ENCODE measurements around the gene DEPDC5. TPM values are rescaled to one million over a fixed set of nuclear protein-coding genes. Genes with fewer than 3 reads are reported as not detected.

Gene DEPDC5
- total and polyA plus RNA-seq, 10 of the 15 experiments (the other 5 are each of a cell fraction or from before 2014, with no cell fraction given), result 3.0 to 38.9 (median 22.8) TPM

DNA sequence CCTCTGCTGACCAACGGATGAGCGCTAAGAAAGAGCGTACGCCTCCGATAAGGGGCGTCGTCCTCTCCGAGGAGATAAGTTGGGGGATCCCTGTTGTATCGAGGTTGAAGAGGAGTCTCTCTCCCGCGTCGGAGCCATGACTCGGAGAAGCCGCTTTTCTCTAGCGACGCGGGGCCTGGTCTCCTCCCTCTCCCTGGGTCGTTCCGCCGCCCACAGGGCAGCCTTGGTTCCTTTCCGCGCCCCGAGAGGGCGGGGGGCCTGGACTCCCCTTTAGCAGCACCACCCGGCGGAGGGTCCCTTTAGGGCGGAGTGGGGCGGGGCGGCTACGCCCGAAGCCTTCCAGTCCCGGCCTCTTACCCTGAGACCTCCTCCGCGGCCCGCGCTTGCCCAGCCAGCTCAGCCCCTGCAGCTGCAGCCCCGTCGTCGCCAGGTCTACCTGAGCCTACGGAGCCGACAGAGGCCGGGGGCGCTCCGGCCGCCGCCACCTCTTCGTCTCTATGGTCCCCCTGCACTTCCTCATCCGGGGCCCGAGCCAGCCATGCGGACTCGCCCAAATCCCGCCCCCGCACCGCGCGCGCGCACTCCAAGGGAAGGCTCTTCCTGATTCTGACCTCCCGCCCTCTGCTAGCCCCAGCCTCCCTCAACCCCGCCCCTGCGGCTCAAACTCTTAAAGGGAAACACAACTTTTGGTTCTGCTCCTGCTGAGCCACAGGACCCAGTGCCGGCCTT, 4.0 kb upstream of the DEPDC5 start, which contains the start of gene PRR14L (continued):
- TF ChIP-seq, protein P1, sequence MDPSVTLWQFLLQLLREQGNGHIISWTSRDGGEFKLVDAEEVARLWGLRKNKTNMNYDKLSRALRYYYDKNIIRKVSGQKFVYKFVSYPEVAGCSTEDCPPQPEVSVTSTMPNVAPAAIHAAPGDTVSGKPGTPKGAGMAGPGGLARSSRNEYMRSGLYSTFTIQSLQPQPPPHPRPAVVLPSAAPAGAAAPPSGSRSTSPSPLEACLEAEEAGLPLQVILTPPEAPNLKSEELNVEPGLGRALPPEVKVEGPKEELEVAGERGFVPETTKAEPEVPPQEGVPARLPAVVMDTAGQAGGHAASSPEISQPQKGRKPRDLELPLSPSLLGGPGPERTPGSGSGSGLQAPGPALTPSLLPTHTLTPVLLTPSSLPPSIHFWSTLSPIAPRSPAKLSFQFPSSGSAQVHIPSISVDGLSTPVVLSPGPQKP (IDR thresholded peaks at IDR 0.05; ENCODE audit: low read depth, low read length), result 0 out of 2 replicates have a peak, but pooled peaks have one; percentile 13
- TF ChIP-seq MEF2A (IDR thresholded peaks at IDR 0.05; ENCODE audit: insufficient read depth, low read depth, low read length) (no peak), MTA2 (IDR thresholded peaks at IDR 0.05; ENCODE audit: low read depth) (peak; percentile 18; the same call in 1 of the 2 replicates), HCFC1 (IDR thresholded peaks at IDR 0.05; ENCODE audit: low read length) (peak; percentile 66), MYC (IDR thresholded peaks at IDR 0.05; ENCODE audit: insufficient read depth, insufficient read length, insufficient replicate concordance, low read length, severe bottlenecking) (peak; percentile 70), BCL3 (IDR thresholded peaks at IDR 0.05; ENCODE audit: borderline replicate concordance, insufficient read depth, low read depth, low read length, poor library complexity, severe bottlenecking) (peak; percentile 35), CHD4 (IDR thresholded peaks at IDR 0.05) (no peak), SUZ12 (IDR thresholded peaks at IDR 0.05; ENCODE audit: unreplicated experiment) (no peak), STAT1 (conservative IDR thresholded peaks at IDR 0.05) (peak; percentile 92; the same call in 1 of the 2 replicates), FOS (IDR thresholded peaks at IDR 0.05; ENCODE audit: borderline replicate concordance, extremely low read depth, insufficient read length) (no peak), SUPT20H (IDR thresholded peaks at IDR 0.05; ENCODE audit: borderline replicate concordance, control insufficient read depth, low read depth, low read length) (no peak), ZNF384 (IDR thresholded peaks at IDR 0.05; ENCODE audit: borderline replicate concordance, low read depth, low read length) (no peak), MXI1 (IDR thresholded peaks at IDR 0.05; ENCODE audit: low read depth, low read length) (peak; percentile 67), RB1 (IDR thresholded peaks at IDR 0.05; ENCODE audit: borderline replicate concordance) (peak; percentile 86; the same call in 1 of the 2 replicates)
- TF ChIP-seq, protein P2, sequence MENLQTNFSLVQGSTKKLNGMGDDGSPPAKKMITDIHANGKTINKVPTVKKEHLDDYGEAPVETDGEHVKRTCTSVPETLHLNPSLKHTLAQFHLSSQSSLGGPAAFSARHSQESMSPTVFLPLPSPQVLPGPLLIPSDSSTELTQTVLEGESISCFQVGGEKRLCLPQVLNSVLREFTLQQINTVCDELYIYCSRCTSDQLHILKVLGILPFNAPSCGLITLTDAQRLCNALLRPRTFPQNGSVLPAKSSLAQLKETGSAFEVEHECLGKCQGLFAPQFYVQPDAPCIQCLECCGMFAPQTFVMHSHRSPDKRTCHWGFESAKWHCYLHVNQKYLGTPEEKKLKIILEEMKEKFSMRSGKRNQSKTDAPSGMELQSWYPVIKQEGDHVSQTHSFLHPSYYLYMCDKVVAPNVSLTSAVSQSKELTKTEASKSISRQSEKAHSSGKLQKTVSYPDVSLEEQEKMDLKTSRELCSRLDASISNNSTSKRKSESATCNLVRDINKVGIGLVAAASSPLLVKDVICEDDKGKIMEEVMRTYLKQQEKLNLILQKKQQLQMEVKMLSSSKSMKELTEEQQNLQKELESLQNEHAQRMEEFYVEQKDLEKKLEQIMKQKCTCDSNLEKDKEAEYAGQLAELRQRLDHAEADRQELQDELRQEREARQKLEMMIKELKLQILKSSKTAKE (IDR thresholded peaks at IDR 0.05; ENCODE audit: low read depth, poor library complexity, severe bottlenecking), result no peak
- TF ChIP-seq, protein P3, sequence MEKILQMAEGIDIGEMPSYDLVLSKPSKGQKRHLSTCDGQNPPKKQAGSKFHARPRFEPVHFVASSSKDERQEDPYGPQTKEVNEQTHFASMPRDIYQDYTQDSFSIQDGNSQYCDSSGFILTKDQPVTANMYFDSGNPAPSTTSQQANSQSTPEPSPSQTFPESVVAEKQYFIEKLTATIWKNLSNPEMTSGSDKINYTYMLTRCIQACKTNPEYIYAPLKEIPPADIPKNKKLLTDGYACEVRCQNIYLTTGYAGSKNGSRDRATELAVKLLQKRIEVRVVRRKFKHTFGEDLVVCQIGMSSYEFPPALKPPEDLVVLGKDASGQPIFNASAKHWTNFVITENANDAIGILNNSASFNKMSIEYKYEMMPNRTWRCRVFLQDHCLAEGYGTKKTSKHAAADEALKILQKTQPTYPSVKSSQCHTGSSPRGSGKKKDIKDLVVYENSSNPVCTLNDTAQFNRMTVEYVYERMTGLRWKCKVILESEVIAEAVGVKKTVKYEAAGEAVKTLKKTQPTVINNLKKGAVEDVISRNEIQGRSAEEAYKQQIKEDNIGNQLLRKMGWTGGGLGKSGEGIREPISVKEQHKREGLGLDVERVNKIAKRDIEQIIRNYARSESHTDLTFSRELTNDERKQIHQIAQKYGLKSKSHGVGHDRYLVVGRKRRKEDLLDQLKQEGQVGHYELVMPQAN (conservative IDR thresholded peaks at IDR 0.05), result peak; percentile 90
- TF ChIP-seq, protein P4, sequence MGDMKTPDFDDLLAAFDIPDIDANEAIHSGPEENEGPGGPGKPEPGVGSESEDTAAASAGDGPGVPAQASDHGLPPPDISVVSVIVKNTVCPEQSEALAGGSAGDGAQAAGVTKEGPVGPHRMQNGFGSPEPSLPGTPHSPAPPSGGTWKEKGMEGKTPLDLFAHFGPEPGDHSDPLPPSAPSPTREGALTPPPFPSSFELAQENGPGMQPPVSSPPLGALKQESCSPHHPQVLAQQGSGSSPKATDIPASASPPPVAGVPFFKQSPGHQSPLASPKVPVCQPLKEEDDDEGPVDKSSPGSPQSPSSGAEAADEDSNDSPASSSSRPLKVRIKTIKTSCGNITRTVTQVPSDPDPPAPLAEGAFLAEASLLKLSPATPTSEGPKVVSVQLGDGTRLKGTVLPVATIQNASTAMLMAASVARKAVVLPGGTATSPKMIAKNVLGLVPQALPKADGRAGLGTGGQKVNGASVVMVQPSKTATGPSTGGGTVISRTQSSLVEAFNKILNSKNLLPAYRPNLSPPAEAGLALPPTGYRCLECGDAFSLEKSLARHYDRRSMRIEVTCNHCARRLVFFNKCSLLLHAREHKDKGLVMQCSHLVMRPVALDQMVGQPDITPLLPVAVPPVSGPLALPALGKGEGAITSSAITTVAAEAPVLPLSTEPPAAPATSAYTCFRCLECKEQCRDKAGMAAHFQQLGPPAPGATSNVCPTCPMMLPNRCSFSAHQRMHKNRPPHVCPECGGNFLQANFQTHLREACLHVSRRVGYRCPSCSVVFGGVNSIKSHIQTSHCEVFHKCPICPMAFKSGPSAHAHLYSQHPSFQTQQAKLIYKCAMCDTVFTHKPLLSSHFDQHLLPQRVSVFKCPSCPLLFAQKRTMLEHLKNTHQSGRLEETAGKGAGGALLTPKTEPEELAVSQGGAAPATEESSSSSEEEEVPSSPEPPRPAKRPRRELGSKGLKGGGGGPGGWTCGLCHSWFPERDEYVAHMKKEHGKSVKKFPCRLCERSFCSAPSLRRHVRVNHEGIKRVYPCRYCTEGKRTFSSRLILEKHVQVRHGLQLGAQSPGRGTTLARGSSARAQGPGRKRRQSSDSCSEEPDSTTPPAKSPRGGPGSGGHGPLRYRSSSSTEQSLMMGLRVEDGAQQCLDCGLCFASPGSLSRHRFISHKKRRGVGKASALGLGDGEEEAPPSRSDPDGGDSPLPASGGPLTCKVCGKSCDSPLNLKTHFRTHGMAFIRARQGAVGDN (IDR thresholded peaks at IDR 0.05), result 0 out of 2 replicates have a peak, but pooled peaks have one; percentile 35
